ENCODE data around the gene NOL6. TPM values are rescaled to one million over a fixed set of nuclear protein-coding genes. Genes with fewer than 3 reads are reported as not detected.

NOL6 gene
- total RNA-seq, 1 experiment from 2014 or later = 36.4 TPM

GRCh38 chr9:33452828-33453271 is 20.9 kb downstream of the NOL6 start:
- H3K9me3 ChIP-seq (ENCODE audit: control insufficient read depth in 1 of 2, insufficient read depth in 1 of 2, low read depth in 1 of 2, low read length in 2 of 2) = no peaks in the 10 kb centered on the region
- H4K20me1 ChIP-seq (ENCODE audit: insufficient read depth) = no peaks in the 10 kb centered on the region
- H3K9ac ChIP-seq (ENCODE audit: low read length) = peak overlapping the region; percentile 36
- DNase-seq (ENCODE audit: low read depth, low spot score) = peak; percentile 63
- POLR2A ChIA-PET = interaction anchor here (1.1 to 2.4 kb wide), 3 partner anchors 12 to 21 kb away, joined by 3 to 9 read pairs (median 5); partner anchors contain the start of gene NOL6
- H2AFZ ChIP-seq (ENCODE audit: low read depth, low read length, poor library complexity, severe bottlenecking) = peak overlapping the region; percentile 77
- peak overlapping the region in 1 of 2 experiments; percentile 13; a peak in 2 of 4 replicates for H3K4me3 ChIP-seq (replicated peaks in 1 of 2; ENCODE audit: low read depth in 1 of 2, low read length in 2 of 2)
- H3K4me2 ChIP-seq (ENCODE audit: low read length) = peak overlapping the region; percentile 65
- H3K27ac ChIP-seq (ENCODE audit: low read depth, low read length) = peak overlapping the region; percentile 49
- H3K4me1 ChIP-seq (ENCODE audit: control insufficient read depth in 1 of 2, insufficient read depth in 2 of 2, low read length in 2 of 2) = peaks cover 36 to 58% of the 10 kb centered on the region in 2 experiments
- peak; percentile 87 for ATAC-seq
- no peaks in the 10 kb centered on the region for H3K79me2 ChIP-seq (ENCODE audit: insufficient read depth, low read length)
- RAD21 ChIA-PET (ENCODE audit: low non-redundant PET in 1 of 2, low total read pairs in 2 of 2, uncharacterized antibody in 2 of 2, unreplicated experiment in 2 of 2) = interaction anchor here (0.6 to 1.2 kb wide), 5 partner anchors 48 to 92 kb away, joined by 3 to 5 read pairs (median 3); no protein-coding TSS in a partner anchor
- H3K36me3 ChIP-seq (ENCODE audit: control insufficient read depth in 1 of 2, insufficient read depth in 2 of 2, low read length in 2 of 2) = no peaks in the 10 kb centered on the region
- no TSS peak for BruUV-seq (replicated peaks)
- no peaks in the 10 kb centered on the region for H3K9me2 ChIP-seq (ENCODE audit: insufficient read depth)
- intact Hi-C loops (cut with micrococcal nuclease) = no loop called here
- no peaks in the 10 kb centered on the region for H3K27me3 ChIP-seq (ENCODE audit: insufficient read depth, low read length)
- TF ChIP-seq SRF (IDR thresholded peaks at IDR 0.05; ENCODE audit: low read depth) (no peak), ZNF274 (IDR thresholded peaks at IDR 0.05; ENCODE audit: low read depth, low read length) (no peak), FOSL1 (IDR thresholded peaks at IDR 0.05; ENCODE audit: low read depth) (no peak), POLR2AphosphoS5 (IDR thresholded peaks at IDR 0.05; ENCODE audit: low read depth, low read length) (0 out of 2 replicates have a peak, but pooled peaks have one; percentile 37), ZFX (IDR thresholded peaks at IDR 0.05) (no peak), TCF7L2 (IDR thresholded peaks at IDR 0.05; ENCODE audit: borderline replicate concordance, extremely low read depth, insufficient read depth, insufficient read length) (peak; percentile 43), SP1 (IDR thresholded peaks at IDR 0.05; ENCODE audit: low read depth) (no peak), ATF3 (IDR thresholded peaks at IDR 0.05) (no peak), CTCF (IDR thresholded peaks at IDR 0.05 in 2 of 3, conservative IDR thresholded peaks at IDR 0.05 in 1 of 3; ENCODE audit: borderline replicate concordance in 1 of 3, insufficient read depth in 1 of 3, low read depth in 2 of 3, low read length in 2 of 3) (peak in 2 of 3 experiments; percentile 91; a peak in 4 of 6 replicates), ELF1 (IDR thresholded peaks at IDR 0.05; ENCODE audit: borderline replicate concordance, low read depth) (no peak), EGR1 (IDR thresholded peaks at IDR 0.05; ENCODE audit: low read depth) (no peak), YY1 (IDR thresholded peaks at IDR 0.05; ENCODE audit: extremely low read depth, insufficient replicate concordance, low read depth, low read length) (peak; percentile 53), REST (IDR thresholded peaks at IDR 0.05; ENCODE audit: low read depth) (no peak)
- TF ChIP-seq, protein P1, sequence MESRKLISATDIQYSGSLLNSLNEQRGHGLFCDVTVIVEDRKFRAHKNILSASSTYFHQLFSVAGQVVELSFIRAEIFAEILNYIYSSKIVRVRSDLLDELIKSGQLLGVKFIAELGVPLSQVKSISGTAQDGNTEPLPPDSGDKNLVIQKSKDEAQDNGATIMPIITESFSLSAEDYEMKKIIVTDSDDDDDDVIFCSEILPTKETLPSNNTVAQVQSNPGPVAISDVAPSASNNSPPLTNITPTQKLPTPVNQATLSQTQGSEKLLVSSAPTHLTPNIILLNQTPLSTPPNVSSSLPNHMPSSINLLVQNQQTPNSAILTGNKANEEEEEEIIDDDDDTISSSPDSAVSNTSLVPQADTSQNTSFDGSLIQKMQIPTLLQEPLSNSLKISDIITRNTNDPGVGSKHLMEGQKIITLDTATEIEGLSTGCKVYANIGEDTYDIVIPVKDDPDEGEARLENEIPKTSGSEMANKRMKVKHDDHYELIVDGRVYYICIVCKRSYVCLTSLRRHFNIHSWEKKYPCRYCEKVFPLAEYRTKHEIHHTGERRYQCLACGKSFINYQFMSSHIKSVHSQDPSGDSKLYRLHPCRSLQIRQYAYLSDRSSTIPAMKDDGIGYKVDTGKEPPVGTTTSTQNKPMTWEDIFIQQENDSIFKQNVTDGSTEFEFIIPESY (IDR thresholded peaks at IDR 0.05; ENCODE audit: extremely low read depth, insufficient replicate concordance, low read length) = no peak
- CTCF ChIA-PET = interaction anchor here (0.5 to 4.0 kb wide), 28 partner anchors 10 to 1498 kb away, joined by 3 to 39 read pairs (median 4); partner anchors contain the start of genes NFX1, NOL6 and SPINK4

All from HCT116 (cell line).